GM18868 (cell line): ENCODE data around the gene DCHS2.

Source experiments
- ATAC-seq: cut with Tn5 transposase; IDR thresholded peaks from one replicate; pipeline ENCODE4 v1.9.1; 2021; ENCODE audit warnings: mild to moderate bottlenecking, moderate library complexity; ENCODE audit not compliant: unreplicated experiment

Gene DCHS2, protein sequence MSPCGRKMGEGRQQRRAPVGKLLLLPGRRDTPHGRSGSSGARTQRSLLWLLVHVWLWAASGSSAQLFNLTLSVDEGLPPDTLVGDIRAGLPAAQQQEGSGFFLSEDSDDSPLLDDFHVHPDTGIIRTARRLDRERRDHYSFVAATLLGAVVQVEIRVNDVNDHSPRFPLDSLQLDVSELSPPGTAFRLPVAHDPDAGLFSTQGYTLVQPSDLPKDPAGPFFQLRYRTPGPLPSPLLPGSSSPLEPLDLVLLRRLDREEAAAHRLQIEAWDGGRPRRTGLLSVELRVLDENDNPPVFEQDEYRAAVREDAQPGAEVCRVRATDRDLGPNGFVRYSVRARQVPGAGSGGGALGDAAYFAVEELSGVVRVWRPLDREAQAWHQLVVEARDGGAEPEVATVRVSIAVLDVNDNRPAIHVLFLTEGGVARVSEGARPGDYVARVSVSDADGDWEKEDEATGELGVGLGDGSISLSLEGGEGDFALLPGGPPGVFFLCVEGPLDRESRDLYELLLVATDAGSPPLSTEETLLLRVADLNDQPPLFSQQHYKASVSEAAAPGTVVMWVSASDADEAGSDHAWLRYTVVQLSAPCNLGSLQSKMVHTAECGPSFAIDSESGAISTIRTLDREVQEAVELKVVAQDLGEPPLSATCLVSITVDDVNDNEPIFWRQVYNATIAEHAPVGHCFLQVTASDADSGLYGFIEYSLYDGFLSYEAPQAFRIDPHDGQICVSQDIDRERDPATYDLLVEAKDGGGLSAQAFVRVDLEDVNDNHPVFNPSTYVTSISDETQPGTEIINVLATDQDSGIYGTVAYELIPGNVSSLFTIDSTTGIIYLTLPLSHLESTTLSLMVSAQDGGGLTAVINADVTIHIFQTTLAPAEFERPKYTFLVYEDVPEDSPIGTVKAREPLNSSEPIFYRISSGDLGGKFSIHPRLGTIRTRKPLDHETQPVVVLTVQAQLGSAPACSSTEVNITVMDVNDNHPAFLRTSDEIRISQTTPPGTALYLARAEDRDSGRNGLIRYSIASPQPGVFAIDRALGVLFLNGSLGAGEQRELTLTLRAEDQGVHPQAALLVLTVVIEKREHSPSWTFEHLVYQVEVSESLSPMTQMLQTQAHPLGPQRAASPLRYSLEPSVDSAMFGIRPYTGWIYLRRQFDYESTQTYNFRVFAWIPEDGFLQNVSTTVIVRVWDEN (N-terminal part only)

DNA sequence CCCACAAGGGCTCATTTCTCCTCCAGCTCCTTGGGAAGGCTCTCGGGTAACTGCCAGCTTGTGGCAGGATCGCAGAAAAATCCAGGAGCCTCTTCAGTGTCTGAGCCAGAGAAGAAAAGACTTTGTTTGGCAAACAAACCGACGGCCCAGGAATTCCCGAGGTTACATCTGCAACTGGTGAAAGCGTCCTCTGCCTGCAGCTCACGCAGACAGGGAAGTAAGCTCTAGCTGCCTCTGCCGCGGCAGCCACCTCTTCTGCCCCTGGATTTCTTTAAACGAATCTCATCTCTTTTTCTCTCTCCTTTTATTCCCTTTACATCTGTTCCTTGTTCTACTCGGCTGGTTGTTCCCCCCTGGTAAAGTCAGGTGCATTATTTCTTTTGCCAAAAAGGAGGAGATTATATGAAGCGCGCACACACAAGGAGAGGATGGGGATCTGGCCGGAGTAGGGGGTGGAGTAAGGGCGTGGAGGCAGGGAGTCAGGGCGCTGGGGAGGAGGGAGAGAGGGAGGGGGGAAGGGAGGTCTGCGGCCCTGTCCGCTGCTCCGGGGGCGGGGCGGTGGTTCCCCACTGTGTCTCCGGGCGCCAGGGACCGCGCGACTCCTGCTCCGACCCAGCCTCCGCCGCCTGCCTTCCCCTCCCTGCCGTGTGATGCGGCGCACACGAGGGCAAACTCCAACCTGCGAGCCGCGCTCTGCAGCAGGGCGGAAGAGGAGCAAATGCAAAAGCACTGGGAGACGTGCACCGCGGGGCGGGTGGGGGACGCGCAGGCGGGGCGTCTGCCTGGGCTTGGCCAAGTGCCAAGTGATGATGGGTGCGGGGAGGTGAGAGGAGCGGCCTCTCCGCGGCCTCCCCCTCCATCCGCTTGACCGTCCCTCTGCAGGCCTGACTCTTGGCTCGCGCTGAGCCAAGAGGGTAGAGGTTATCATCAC, at the start of gene DCHS2:
Gene DCHS2, minus strand, starts transcription at position 459 of the 931 bp plus-strand sequence. Its CDS starts 444 bp downstream, at position 15.
- peak; percentile 40 for ATAC-seq

GRCh38 chr4:154534296-154534695, 42.7 kb upstream of the DCHS2 start:
- ATAC-seq: no peak

- ATAC-seq: no peak
Observed at GRCh38 chr4:154529728-154530519, 38.3 kb upstream of the DCHS2 start.

DNA sequence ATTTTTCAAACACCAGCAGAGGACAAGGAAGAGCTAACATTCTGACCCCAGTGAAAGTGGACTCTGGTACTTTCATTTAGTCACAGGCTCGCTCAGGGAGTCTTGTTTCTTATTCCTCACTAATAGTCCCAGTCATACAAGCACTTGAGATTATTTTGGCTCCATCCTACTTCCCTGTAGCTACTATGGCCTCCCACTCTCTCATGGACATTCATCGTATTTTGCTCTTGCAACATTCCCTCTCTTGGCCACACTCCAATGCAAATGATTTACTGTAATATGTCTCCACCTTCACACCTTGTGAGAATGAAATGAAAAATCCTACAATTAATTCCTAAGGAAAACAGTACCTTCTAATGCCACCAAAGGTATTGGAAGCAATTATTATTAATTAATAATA, 37.3 kb upstream of the DCHS2 start:
- no peak for ATAC-seq

DNA sequence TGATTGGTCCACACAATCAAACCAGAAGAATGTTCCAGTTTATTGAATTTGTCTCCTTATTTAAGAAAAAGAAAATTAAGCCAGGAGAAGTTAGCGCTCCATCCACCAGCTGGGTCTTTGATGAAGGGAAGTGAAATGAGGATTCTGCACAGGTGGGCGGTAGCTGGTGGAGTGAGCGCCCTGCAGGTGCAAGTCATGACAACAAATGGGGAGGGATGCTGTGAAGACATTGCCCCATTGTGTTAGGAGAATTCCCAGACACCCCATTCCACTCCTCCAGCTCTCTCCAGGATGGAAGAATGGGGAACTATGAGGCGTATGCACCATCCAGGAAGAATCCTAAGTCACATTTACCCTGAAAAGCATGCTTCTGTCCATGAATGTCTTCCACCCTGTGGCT, 35.7 kb upstream of the DCHS2 start:
- no peak for ATAC-seq

GRCh38 chr4:154526151-154526550, 34.6 kb upstream of the DCHS2 start:
- ATAC-seq: peak; percentile 70

- ATAC-seq: no peak
Observed at GRCh38 chr4:154521607-154522006, 30.0 kb upstream of the DCHS2 start.

- no peak for ATAC-seq
Observed at GRCh38 chr4:154519214-154519613, 27.6 kb upstream of the DCHS2 start.

- ATAC-seq: no peak
Observed at GRCh38 chr4:154517591-154517990, 26.0 kb upstream of the DCHS2 start.

DNA sequence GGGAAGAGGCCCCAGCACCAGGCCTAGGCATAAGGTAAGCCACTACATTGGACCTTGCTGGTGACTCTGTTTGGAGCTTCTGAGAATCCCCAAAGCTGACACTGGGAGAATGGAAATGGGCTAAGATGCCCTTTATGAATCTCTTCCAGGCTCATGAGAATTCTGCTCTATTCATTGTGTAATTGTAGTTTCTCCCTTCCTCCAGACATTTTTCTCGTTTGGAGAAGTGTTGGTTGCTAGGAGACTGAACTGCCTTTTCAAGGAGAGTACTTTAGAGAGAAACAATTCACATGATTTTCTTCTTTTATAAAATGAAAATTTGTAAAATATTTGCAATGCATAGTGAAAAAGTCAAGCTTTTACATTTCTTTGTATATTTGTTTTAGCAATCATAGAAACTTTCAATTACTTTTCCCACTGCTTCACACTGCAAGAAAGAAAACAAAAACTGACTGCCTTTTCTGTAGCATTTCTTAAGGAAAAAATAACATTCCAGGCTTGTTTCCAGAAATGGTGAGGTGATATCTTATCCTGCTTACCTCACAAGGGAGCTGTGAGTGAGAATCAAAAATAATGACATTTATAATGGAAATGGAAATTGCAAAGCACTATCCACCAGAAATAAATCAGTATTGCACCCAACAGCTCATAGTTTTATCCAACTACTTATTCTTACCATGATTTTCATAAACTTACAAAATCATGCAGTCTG, 24.9 kb upstream of the DCHS2 start:
- no peak for ATAC-seq

- ATAC-seq: no peak
Observed at GRCh38 chr4:154511981-154512380, 20.4 kb upstream of the DCHS2 start.

DNA sequence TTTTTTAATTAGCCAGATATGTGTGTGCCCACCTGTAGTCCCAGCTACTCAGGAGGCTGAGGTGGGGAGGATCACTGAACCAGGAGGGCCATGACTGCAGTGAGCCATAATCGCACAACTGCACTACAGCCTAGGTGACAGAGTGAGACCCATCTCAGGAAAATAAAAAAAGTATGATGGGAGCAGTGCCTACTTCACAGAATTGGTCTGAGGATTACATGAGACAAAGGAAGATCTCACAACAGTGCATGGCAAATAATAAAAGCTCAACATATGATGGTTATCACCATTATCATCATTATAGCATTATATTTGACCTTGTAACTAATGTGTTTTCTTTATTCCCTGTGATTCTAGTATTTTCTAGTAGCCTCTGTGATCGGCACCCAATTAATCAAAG, 19.9 kb upstream of the DCHS2 start:
- ATAC-seq: no peak

DNA sequence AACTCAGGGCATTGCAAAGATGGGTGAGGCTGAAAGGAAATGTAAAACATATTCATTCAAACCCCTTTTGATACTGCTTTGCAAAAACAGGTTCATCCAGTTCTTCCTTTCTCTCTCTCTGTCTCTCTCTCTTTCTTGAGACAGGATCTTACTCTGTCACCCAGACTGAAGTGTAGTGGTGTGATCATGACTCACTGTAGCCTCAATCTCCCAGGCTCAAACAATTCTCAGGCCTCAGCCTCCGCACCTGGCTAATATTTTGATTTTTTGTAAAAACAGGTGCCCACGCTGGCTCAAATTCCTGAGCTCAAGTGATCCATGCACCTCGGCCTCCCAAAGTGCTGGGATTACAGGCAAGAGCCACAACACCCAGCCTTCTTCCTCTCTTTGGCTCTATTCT, 15.6 kb upstream of the DCHS2 start:
- ATAC-seq: no peak

- ATAC-seq: peak; percentile 52
Observed at GRCh38 chr4:154506253-154506652, 14.7 kb upstream of the DCHS2 start.

DNA sequence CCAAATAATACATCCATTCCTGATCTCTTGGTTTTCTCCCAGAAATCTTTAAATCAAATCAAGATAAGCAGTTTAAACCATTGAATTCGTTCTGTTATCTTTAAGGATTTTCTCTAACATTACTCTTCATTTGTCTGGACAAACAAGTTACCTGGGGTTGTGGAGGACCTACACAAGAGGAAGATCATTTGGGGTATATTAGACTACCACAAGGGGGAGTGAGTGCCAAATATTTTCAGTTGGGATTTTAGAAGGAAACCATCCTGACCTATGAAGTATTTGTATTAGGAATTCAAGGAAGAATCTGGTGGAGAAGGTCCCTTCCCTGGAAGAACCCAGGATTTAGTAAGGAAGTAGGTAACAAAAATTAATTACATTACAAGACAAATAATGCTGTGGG, 12.0 kb upstream of the DCHS2 start:
- peak; percentile 43 for ATAC-seq

- ATAC-seq: no peak
Observed at GRCh38 chr4:154502111-154502510, 10.5 kb upstream of the DCHS2 start.

- no peak for ATAC-seq
Observed at GRCh38 chr4:154497889-154498288, 6.3 kb upstream of the DCHS2 start.

GRCh38 chr4:154495867-154496266, 4.3 kb upstream of the DCHS2 start:
- ATAC-seq: no peak

DNA sequence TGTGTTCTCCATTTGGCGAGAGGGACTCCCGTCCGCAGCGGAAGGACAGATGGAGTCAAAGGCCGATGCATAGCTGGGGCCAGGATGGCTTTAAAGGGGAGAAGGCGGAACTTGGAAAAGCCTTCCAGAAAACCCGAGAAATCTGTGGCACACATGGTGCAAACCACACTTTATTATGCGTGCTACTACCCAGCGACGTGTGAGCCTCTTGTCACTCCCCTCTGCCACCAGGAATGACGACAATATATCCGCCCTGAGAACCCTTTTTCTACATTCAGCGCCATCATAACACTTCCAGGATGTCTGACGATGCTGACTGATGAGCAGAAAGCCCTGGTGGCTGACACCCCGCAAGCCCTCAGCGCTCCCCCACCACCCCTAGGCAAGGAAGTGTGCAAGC, 689 bp upstream of the DCHS2 start:
- no peak for ATAC-seq
